NCI-H526 (cell line): ENCODE measurements around the gene CD82.

ENCODE experiments used
- DNase-seq, 2 experiments: peaks; one replicate each; lab custom pipeline; 2025; lab: John Stamatoyannopoulos, UW

CD82 gene

GRCh38 chr11:44601471-44602370, 36.3 kb downstream of the CD82 start:
- no peak for DNase-seq

DNA sequence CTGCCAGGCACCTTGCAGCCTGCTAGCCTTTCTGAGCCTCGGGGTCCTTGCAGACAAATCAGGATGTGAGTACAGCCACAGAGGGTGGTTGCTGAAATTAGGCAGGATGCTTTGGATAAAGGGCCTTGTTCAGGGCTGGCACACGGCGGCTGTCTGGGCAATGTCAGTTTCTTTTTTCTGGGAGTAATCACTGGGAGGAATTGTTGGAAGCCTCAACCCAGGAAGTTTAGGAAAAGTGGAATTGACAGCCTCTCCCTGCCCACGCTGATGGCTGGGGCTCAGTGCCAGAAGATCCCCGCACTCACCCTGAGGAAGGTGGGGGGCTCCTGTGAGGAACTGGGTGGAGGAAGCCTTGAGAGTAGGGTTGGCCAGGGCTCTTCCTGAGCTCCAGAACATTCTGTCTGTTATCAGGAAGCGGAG, 37.4 kb downstream of the CD82 start:
- DNase-seq = no peak

DNA sequence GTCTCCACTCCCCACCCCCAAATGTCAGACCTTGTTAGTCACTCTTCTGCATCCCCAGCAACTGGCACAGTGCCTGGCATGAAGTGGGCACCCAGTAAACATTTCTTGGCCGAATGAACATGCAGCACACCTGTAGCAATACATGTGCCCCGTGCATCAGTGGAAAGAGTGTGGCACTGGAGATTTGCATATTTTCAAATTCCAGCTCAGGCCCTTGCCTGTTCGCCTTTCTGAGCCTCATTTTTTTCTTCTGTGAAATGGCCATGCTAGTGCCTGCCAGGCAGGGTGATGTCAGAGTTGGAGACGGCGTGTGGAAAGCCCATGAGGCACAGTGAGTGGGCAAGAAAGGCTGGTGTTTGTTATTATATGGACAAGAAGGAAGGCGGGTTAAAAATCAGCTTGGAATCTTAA, 38.7 kb downstream of the CD82 start:
- no peak for DNase-seq

- no peak for DNase-seq
Measured at GRCh38 chr11:44605068-44605708, 39.7 kb downstream of the CD82 start.

DNA sequence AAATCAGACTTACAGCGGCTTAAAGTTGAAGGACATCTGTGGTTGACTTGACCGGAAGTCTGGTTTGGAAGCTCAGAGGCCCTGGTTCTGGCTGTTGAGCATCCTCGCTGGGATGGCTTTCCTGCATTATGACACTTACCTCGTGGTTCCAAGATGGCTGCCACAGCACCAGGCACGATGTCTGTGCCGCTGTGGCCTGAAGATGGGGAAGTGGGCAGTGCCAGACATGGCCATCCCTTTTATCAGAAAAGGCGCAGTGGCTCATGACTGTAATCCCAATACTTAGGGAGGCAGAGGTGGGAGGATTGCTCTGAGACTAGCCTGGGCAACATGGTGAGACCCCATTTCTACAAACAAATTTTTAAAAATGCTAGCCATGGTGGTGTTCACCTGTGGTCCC, 40.5 kb downstream of the CD82 start:
- DNase-seq = no peak

GRCh38 chr11:44606472-44606871, 41.0 kb downstream of the CD82 start:
- DNase-seq = no peak

- no peak for DNase-seq
Measured at GRCh38 chr11:44607319-44607962, 42.0 kb downstream of the CD82 start.

GRCh38 chr11:44607987-44608386, 42.5 kb downstream of the CD82 start:
- no peak for DNase-seq

DNA sequence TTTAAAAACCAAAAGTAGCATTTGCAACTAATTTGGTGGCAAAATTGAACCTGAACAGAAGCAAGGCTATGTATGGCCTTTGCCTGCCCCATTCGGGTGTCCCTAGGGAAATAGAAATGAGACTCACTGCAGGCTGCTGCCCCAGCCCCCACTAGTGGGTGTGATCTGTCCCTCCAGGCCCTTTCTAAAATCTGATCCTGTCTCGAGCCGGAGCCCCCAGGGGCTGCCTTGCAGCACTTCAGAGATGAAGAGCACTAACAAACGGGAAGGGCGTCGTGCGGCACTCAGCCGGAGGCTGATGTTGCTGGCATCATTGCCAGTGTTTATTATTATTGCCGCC, 43.2 kb downstream of the CD82 start:
- DNase-seq = no peak

GRCh38 chr11:44608991-44609782, 43.7 kb downstream of the CD82 start:
- DNase-seq = no peak

DNA sequence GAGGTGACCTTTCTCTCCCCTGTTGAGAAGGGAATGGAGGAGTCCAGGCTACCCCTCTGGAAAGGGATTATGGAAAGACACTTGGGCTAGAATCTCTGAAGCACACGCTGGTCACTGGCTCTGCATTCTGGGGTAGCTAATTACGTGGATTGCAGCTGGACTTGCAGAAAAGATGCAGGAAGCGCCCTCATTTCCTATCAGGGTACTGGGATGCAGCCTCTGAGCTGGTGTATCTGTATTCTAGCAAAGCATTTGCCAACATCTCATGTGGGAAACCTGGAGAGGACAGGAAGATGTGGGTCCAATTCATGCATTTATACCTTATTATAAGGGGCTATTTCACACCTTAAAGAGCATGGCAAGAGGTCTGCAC, 44.3 kb downstream of the CD82 start:
- no peak for DNase-seq

DNA sequence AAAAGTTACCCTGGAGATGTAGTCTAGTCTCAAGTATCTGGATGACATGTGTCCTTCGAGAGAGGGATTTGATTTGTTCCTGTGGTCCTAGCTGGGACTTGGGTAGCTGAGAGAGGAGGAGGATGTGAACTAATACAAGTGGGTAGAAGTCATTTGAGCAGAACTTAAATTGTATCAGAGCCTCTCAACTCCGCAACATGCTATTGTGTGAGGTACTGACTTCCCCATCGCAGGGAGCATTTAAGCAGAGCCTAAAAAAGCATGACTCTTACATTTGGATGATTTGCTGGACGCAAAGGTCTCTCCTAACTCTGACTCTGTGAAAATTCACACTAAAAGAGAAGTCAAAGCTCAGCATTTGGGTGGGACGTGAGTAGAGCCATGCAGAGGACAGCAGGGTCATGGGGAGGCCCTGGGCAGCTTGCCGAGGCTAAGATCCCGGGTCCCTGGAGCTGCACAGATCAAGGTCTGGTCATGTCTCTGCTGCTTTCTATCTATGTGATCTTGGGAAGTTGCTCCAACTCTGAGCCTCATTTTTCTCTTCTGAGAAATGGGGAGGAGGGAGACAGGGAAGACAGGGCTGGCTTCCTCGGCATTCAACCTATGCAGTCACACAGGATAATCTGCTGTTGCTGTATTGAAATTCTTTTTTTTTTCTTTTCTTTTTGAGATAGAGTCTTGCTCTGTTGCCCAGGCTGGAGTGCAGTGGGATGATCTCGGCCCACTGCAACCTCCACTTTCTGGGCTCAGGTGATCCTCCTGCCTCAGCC, 44.9 kb downstream of the CD82 start:
- DNase-seq = no peak

- no peak for DNase-seq
Measured at GRCh38 chr11:44611088-44611487, 45.6 kb downstream of the CD82 start.

DNA sequence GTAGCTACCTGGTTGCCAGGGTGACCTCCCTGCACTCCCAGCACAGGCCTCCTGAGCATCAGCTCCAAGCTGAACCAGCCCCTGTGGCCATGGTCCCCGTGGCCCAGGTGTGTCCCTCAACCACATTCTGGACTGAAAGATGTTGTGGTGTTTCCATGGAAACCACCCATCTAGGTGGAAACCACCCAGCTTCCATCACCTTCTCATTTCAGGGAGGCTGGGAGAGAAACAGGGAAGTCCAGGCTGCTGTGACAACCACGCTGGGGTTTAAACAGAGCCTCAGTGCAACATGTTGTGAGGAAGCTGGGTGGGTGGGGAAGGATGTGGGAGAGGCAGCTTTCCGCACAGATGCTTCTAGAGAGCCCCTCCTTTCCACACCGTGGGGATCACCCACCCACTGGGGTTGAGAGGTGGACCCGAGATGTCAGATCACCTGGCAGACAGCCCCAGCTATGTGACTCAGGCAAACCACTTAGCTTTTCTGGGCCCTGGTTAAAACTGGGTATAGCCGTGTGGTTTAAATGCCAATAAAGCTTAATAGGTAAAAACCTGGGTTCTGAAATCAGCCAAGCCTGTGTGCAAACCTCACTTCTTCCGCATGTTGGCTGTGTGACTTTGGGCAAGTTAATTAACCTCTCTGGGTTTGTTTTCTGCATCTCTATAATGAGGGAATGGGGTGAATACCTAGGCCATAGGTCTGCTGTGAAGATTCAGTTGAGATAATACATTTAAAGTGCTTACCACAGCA, 46.4 kb downstream of the CD82 start:
- DNase-seq = no peak

- DNase-seq = no peak
Measured at GRCh38 chr11:44613153-44613552, 47.7 kb downstream of the CD82 start.

- no peak for DNase-seq
Measured at GRCh38 chr11:44614281-44614775, 48.9 kb downstream of the CD82 start.

DNA sequence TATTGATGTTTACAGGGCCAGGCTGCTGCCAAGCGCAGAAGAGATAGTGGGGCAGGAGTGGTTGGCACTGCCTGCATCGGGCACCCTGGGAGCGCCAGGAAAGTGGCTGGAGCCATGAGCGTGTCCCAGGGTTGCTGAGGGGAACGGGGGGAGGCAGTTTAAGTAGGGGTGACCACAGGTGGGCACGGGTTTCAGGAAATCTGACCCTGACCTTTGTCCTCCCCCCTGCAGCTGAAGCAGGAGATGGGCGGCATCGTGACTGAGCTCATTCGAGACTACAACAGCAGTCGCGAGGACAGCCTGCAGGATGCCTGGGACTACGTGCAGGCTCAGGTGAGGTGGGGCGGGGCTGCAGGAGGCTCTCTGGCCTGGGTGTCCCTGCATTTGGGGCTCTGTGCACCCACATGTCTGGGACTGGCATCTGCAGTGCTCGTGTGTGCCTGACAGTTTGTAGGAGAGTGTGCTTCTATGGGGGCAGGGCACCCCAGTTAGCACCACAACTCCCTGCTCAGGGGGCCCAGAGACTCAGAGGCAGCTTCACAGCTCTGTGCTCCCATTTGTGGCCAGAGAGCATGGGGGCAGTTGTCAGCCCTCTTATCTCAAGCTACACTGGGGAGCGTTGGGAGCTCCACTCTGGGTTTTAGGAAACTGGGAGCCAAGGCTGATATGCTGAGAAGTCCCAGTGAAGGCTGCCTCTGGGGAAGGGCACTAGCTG, 49.7 kb downstream of the CD82 start:
- DNase-seq = no peak

- no peak for DNase-seq
Measured at GRCh38 chr11:44615913-44616791, 50.7 kb downstream of the CD82 start.
